HG03064 (cell line): ENCODE measurements around the gene CNKSR3.

ENCODE experiments used
- ATAC-seq: cut with Tn5 transposase; IDR thresholded peaks from one replicate; pipeline ENCODE4 v1.9.1; 2021; ENCODE audit warnings: low read depth; ENCODE audit not compliant: unreplicated experiment

The CNKSR3 gene

DNA sequence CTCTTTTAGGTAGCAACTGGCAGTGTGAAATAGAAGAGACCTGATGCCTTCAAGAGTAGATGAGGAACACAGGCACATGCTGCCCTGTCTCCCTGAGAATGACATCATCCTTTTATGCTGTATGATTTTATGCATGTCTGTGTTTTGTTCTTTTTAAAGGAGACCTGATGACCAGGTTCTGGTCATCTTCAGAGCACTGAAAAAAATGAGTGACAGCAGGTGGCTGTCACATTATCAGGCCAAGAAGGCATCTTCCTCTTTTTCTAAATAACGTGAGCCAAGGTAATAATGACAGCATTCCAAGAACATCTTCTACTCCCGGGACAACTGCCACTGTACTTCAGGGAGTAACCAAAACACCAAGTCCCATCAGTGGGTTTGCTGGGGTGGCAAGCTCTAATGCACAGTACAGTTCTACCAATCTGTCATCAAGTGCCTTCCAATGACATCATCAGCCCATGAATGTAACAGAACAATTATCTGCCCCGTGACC lies 28.9 kb downstream of the CNKSR3 start:
- no peak for ATAC-seq

DNA sequence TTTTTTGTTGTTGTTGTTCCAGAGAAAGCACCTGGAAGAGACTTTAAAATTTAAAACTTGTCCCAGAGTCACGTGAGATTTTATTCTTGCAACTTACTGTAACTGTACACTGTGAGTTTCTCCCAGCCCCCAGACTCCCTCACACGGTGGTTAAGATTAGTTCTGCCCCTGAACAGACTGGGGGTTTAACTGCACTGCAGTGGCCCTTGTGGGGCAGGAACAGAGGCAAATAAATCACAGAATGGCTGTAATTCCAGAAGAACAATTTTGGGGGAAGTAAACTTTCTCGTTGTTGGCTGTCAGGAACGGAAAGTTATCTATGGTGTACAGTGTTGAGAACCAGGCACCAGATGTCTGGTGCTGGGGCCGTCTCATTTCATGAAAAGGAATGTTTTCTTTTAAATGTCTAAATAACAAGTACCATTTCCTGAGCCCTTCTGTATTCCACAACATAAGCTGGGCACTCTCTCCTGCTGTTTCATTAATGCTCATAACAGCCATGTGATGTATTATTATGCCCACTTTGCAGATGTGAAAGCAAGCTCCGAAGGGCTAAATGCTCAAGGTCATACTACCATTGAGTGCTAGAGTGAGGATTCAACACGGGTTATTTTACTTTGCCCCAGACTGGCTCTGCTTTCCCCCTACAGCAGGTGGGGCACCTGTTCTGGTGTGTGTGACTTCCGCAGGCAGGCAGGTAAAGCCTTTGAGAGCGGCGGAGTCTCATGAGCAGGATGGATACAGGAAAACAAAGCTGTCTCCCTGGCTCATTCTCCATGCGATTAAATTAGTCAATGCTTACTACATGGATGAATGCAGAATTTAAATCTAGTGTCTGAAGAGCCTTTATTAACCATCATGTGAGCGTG lies 30.5 kb downstream of the CNKSR3 start:
- no peak for ATAC-seq

DNA sequence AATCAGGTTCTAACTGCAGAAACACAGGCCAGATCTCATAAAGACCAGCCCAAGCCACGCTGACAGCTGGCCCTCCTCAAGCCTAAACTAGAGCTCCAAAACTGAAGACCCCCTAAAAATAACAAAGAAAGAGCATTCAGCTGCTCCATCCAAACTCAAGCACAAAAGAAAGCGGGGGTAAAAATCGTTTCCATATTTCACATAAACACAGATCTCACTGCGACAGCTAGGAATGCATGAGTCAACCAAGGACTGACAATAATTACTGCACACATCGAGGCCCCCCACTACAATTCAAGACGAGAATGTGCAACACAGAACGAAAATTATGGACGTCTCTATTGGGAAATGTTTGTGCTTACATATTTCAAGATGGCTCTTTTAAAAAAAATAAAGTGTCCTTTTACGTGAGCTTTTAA lies 31.1 kb downstream of the CNKSR3 start:
- no peak for ATAC-seq

DNA sequence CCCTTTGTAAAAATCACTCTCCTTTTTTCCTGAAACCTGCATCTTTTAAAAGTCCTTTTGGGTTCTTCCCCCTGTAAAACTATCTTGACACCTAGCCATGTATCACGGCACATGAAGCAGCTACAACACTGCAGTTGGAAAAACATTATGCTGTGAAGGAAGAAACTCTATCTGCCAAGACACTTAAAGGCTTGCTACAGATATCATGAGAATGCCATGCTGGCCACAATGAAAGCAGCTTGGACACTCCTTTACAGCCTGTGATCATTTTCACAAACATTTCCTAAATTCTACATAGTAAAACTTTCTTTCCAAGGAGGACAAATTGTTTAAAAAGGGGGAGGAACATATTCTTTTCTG lies 31.8 kb downstream of the CNKSR3 start:
- no peak for ATAC-seq

DNA sequence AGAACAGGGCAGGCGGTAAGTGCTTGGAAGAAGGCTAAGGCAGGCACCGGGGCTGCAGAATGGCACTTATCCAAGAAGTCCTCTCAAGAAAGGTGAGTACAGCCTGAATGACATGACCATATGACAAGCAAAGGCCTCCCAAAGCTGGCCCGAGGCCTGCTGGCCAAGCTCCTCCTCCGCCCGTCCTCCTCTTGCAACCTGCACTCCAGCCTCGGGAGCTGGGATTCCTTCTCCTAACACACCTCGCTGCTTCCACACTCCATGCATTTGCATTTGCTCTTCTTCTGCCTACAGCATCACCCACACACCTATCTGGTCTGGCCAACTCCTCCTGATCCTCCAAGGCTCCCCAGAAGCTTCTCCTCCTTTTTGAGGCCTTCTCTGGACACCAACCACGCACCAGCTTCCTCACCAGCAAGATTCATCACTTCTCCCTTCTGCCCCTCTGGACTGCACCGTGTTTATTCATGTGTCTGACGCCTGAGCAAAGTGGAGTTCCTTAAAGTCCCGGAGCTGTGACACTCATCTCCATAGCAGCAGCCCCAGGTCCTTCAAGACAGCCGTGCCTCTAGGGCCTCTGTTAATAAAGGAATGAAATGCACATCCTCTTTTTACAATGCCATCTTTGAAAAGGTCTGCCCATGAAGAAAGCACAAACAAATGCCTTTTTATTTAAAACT lies 32.3 kb downstream of the CNKSR3 start:
- no peak for ATAC-seq

DNA sequence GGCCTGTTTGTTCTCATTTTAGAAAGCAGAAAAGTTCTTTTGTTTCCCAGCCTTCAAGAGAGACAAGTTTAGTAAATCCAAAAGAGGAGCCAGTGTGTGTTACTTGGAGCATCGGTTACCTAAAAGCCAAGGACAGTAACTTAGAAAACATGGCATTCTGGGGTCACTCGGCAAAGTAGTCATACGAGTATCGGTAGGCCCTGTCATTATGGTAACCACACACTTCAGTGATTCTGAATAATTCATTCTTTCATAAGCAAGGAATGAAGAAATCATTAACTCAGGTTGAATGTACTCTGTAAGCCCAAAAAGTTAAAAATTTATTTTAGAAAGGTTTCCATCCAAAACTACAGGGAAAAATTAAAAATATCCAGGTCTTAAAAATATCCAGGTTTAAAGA lies 34.0 kb downstream of the CNKSR3 start:
- ATAC-seq: no peak

DNA sequence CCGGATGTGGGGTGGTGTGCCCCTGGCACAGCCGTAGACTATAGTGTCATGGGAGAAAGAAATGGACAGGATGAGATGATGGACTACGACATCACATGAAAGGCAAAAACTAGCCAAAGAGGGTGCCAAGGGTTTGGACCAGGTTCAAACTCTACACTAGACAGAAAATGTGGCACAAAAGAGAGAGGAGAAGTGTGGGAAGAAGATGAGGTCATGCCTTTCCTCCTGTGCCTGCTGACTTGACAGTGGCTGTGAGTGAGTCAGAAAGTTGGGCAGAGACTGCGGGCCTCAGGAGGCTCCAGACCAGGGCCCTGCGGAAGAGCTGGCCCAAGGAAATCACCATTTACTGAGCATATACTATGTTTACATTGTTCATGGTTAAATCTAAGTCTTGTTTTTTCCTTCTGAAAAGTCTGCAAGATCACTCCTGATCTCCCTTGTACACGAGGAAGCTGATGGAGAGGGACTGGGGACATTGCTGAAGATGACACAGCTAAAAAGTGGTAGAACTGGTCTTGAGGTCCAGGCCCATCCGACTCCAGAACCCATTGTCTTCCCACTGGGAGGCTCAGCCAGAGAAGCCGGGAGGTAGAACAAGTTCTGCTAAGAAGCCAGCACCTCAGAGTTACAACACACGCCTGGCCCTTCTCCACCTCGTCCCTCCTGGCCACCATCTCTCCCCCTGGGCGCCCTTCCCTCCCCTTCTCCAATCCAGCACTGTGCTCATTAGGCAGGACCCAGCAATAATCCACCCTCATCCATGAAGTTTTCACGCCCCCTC lies 35.6 kb downstream of the CNKSR3 start:
- ATAC-seq: no peak

DNA sequence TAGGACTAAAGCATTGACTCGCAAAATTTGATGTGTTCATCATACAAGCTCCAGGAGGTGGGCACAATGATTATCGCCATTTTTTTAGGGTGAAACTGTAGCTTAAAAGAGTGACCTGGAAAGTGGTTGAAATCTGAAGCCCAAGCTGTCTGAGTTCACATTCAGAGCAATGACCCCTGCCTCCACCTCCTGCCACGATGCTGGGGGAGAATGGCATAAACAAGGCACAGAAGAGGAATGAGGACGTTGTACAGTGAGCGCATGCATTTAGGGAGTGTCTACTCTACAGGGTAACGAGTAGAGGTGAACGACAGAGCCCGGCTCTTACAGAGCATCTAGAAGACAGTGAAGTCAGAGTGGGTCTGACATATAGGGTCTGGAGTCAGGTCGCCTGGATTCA lies 37.2 kb downstream of the CNKSR3 start:
- ATAC-seq: no peak

DNA sequence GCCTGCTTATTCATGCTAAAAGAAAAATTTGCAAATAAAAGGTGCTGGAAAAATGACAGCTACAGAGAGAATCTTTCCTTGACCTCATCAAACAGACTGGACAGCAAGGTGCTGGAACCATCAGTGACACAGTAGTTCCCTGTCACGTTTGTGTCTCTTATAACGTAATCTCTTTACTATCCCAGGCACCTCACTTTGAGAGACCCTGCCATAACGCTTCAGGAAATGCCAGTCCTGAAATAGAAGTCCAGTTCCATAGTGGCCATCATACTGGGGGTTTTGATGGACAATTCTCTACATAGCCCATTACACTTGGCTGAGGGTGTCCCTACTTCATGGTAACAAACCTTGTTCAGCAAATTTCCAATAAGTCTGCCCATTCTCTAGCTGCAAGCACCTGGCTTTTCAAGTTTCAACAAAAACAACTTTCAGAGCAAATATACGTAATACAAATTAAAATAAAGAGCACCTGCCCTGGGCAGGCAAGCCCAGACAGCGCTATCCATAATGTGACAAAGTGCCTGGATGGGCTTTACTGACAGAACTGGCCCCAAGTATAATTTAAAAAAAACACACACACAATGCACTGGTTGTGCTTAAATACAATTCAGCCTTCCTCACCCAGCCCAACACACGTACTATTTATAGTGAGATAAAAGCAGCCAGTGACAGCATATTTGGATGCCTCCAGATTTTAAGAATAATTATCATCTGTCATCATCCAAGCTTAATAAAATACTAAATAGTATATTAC lies 38.7 kb downstream of the CNKSR3 start:
- ATAC-seq: no peak

DNA sequence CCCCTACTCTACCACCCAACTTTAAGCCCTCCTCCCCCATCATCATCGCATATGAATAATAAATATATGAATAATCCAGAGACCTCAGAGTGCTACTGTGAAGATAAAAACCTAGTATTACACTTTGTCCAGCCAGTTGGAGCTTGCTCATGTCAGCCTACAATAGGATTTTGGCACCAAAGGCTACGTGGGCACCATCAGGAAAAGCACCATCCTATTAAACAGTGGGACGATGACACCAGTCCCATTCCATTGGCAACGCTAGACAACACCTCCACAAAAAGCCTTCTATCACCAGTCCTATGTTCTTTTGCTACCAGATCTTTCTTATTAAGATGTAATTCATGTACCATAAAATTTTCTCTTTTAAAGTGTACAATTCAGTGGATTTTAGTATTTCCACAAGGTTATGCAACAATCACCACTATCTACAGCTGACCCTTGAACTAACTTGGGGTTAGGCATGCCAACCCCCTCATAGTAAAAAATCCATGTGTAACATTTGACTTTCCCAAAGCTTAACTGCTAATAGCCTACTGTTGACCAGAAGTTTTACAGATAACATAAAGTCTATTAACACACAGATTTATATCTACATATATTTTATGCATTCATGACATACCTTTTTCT lies 41.1 kb downstream of the CNKSR3 start:
- no peak for ATAC-seq

DNA sequence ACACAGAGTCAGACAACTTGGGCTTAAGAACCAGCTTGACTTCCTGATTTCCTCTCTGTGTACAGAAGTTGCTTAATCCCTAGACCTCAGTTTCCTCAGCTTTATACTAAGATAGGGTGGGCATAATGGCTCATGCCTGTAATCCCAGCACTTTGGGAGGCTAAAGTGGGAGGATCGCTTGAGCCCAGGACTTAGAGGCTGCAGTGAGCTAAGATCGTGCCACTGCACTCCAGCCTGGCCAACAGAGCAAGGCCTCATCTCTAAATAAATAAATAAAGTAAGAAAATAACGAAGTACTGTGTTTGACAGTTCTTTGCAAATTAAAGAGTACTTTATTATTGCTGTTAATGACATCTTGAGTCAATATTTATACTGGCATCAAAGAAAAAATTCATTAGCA lies 41.7 kb downstream of the CNKSR3 start:
- ATAC-seq: no peak

DNA sequence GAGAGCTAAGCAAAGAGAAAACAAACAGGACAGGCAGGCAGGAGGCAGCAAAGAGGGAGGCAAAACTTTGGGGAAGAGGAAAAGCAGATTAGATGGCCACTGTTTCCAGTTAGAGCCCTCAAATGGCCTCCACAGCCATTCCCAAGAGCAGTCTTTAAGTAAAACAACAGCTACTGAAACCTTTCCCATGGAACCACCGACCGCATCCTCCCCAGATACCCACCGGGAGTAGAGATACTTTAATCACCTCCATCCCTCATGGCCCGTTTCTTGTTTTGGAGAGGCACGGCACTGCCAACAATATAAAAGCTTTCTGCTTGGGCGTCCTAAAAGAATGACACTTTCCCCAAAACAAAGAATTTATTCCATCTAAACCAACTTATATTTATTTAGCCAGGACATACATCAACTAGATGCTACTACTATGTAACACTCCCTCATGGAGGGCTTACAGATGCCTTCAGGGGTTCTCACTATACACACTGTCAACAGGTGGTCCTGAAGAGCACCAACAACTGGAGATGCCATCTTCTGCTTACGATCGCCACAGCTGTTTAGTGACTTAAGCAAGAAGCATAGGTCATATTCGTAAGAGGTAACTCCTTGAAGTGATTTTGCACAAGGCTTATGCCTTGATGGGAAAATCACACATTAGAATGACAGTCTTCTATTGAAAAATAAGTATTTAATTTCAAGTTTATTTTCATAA lies 43.4 kb downstream of the CNKSR3 start:
- no peak for ATAC-seq

DNA sequence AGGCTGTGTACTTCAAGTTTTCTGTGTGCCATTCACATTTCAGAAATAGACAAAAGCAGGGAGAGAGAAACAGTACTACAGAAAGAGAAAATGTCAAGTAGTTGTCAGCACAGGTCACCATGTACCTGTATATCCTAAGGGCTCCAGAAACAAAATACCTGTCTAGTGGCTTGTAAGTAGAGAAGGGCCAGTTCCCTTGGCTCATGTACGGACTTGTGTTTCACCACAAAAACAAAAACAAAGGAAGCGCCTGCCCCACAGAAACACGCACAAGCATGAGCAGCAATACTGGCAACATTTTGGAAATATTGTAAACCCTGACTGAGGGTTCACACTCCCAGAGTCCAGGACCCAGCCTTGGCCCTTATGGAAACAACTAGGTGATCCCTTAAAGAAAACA lies 44.3 kb downstream of the CNKSR3 start:
- ATAC-seq: no peak

DNA sequence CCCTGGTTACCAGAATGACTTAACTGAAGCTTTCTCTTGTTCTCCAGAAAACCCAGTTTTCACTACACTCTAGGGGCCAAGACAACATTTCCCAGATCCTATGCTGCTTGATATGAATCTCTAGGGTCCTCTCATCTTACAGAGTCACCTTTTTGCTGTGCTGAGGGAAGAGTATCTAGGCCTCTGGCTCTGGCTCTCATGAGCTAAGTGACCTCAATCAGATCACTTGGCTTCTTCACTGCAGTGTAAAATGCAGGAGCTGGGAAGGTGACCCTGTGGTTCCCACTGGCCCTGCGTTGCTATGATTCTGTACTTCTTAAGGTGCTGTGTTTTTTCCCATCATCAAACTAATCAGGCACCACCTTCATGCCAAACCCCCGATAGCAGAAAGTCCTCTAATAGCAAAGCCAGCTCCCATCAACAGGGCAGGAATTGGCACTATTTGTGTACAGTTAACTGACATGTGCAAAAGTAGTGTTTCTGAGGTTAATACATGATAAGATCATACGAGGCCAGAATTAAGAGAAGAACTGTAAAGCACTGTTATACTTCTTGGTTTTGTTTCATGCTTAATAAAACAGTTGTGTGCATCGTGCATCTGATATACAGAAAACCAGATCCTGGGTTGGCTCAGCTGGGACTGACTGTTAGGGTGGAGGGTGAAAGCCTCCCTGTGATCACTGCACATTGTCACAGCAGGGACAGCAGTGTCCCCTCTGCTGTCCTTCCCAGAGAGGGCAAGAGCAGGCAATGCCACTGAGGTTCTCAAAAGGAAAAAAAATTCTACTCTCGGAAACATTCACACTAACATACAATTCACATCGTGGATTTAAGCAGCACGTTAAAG lies 46.7 kb downstream of the CNKSR3 start:
- ATAC-seq: no peak

DNA sequence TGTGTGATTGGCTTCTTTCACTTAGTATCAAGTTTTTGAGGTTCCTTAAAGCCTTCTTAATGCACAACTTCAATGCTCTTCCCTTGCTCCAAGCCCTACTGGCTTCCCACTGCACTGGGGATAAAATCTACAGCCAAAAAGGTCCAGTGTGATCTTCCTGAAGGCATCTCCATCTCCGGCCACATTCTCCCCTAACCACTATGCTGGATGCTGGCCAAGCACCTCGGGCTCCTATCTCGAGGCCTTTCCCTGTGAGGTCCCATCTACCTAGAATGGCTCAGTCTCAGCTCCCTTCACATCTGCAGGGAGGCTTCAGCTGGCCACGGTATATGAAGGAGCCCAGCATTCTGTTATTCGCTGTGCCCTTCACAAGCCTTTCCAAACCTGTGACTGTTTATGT lies 48.1 kb downstream of the CNKSR3 start:
- no peak for ATAC-seq

DNA sequence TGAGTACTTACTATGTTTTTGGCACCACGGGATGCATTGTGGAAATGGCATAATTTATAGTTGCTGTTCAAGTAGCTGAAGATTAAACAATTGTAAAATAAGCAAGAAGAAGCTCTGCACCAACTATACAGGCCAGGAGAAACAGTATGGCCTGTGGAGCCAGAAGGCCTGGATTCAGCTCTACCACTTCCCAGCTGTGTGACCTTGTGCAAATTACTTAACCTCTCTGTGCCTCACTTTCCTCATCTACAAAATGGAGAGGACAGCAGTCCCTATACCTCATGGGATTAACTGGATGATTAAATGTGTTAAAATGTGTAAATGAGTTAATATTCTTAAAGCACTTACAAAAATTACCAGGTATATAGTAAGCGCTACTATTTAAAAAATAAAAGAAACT lies 49.1 kb downstream of the CNKSR3 start:
- ATAC-seq: no peak

DNA sequence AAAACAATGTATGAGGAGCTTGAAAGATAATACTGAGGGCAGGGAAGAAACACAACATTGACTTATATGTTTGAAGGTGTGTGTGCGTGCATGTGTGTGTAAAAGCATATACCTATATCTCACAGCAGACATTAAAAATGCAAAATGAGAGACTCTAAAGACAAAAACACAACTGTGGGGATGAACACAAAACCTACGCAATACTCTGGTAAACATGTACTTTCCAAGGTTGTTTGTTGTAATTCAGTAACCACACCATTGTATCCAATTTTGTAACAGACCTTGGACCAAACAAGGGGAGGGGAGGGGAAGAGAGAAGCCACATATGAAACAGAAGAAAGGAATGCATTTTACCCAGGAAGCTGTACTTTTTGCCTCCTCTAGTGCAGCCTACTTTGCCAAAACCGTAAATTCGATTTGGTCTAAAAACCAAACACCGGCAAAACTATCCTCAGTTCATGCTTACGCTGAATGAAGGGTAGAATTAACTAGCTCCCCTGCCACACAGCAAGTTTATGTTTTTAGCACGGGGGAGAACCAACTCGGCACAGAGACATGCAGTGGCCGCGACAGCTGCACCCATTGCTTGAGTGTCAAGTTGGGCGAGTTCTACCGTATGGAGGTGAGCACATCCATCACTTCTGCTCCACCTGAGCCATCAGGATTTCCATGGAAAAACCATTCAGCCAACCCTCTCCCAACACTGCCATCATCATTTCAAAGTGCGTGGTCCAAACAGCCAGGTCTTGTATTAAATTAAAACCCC lies 50.0 kb downstream of the CNKSR3 start:
- ATAC-seq: no peak

DNA sequence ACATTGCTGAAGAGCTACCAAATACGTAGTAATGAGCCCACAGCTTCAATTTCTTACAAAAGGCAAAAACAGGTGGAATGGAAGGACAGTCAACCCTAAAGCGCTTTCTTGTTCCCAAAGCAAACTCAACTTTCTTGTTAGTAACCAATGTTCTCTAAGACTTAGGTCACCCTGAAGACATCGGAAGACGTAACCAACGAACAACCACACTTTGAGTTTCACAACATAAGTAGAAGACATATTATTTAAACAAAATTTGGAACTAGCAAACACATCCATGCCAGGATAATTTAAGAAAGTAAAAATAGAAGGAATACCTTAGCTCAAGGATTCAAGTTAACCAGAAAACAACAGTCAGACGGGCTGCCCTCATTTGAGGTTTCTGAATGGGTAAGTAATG lies 51.0 kb downstream of the CNKSR3 start:
- ATAC-seq: no peak
